Middle frontal gyrus (tissue), 1 donor: ENCODE measurements around the gene COQ3.
A peak's percentile ranks its signal among the peaks of the same experiment; 100 is the strongest.

Source experiments
- DNase-seq: peaks from one replicate; pipeline ENCODE4 v3.0.0-alpha.2; 2015; ENCODE audit warnings: low spot score; ENCODE audit errors: extremely low spot score

Gene COQ3

DNA sequence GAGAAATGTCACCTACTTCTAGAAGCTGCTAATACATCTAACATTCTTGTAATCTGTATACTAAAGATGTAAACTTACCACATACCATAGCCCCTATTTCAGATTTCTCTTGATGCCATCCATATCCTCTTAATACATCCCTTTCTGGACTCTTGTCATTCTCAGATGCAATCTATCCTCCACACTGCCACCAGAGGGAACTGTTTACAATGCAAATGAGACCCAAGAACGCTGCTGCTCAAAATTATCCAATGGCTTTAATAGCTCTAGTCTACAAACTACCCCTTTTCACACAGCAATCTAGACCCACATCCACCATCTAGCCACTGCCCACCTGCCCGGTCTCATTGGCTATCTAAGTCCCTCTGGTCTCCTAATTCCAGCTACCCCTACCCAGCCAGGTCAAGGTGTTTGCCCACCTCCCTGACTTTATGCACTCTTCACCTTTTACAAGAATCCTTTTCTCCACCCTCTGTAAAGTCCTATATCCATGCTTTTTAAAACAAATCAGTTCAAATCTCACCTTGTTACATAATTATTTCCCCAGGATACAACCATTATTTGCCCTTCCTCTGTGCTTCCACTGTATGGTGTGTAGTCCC is 59.4 kb downstream of the COQ3 start:
- no peak for DNase-seq

DNA sequence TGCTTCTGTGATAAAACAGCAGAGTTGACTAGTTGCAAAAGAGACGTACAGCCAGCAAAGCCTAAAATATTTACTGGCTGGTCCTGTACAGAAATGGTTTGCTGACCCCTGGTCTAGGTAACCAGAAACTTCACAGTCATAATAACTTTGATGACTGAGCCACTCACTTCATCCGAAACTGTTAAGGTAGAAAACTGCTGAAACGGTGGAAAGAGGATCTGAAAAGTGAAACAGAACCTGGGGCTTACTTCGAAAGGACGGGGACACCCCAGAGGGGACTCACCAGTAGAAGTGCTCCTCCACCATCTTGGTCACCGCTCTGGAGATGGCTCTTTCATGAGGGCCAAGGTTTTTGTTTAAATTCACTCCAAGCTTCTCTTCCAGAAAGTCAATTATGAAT is 60.9 kb downstream of the COQ3 start:
- no peak for DNase-seq

DNA sequence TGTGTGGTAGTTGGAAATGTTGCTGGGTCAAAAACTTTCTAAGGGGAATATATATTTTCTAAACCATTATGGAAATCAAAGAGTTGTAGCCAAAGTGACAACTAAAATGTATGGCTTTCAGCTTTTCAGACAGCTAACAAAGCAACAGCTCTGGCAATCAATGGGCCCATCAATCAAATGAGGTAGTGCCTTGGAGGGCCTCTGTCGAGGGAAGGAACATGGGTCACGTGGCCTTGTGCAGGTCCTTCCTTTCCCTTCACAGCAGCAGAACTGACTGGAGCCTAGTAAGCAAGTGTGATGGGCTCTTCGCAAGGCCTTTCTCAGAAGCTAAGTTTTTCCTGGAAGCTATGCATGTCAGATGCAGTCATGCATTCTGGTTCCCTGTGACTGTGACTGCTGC is 62.5 kb downstream of the COQ3 start:
- no peak for DNase-seq

DNA sequence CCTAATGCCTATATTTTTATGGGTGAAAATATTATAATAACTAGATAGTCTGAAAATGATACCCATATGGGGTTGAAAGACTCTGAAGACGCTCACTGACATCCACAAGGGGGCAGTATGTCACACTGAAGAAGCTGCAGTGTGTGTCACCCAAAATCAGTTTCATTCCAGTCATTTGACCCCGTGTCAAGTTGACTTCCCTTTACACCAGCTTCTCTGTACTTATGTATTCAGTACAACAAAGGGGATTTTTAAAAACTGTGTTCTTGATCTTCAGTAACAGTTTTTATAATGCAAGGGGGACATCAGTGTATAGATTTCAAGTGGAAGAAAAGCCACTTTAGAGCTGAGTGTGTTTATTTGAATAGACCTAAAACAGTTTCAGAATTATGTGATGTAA is 63.8 kb downstream of the COQ3 start:
- DNase-seq = peak; percentile 11

DNA sequence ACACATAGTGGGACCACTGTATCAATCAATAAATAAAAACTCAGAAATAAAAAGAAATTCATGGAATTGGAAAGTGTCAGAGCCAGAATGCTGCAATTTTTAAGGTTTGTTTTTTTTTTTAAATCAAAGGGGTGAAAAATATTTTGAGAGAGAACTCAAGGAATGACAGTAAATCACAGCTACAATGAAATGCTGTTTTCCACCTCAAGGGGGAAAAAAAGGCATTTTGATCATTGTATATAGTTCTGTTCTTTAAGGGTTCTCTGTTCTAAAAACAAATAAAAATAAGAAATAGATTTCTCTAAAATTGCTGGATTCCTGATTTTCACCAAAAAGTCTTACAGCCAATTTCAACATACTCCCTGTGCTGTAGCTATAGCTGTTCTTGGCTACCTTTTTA is 69.0 kb downstream of the COQ3 start:
- no peak for DNase-seq
